Rectal smooth muscle tissue (tissue), 1 donor: Measurements from ENCODE around the gene ADA.
A peak's percentile ranks its signal among the peaks of the same experiment; 100 is the strongest.
"Not testable (repeated sequence)": the region's sequence is repeated elsewhere in the genome, so short reads cannot be mapped to it uniquely, and the experiment has no call there.

Experiments
- H3K27ac ChIP-seq: one replicate; pipeline ENCODE4 v1.7.0; 2013; ENCODE audit warnings: low read depth, low read length, inconsistent platforms
- H3K27me3 ChIP-seq: one replicate; pipeline ENCODE4 v1.7.0; 2013; ENCODE audit warnings: low read length; ENCODE audit not compliant: control insufficient read depth, insufficient read depth
- H3K36me3 ChIP-seq: one replicate; pipeline ENCODE4 v1.7.0; 2013; ENCODE audit warnings: low read length; ENCODE audit not compliant: control insufficient read depth, insufficient read depth
- H3K4me1 ChIP-seq: one replicate; pipeline ENCODE4 v1.7.0; 2013; ENCODE audit warnings: low read length; ENCODE audit not compliant: control insufficient read depth, insufficient read depth
- H3K4me3 ChIP-seq: one replicate; pipeline ENCODE4 v1.7.0; 2013; ENCODE audit warnings: low read length
- H3K9ac ChIP-seq: one replicate; pipeline ENCODE4 v1.7.0; 2013; ENCODE audit warnings: low read length

ADA gene

DNA sequence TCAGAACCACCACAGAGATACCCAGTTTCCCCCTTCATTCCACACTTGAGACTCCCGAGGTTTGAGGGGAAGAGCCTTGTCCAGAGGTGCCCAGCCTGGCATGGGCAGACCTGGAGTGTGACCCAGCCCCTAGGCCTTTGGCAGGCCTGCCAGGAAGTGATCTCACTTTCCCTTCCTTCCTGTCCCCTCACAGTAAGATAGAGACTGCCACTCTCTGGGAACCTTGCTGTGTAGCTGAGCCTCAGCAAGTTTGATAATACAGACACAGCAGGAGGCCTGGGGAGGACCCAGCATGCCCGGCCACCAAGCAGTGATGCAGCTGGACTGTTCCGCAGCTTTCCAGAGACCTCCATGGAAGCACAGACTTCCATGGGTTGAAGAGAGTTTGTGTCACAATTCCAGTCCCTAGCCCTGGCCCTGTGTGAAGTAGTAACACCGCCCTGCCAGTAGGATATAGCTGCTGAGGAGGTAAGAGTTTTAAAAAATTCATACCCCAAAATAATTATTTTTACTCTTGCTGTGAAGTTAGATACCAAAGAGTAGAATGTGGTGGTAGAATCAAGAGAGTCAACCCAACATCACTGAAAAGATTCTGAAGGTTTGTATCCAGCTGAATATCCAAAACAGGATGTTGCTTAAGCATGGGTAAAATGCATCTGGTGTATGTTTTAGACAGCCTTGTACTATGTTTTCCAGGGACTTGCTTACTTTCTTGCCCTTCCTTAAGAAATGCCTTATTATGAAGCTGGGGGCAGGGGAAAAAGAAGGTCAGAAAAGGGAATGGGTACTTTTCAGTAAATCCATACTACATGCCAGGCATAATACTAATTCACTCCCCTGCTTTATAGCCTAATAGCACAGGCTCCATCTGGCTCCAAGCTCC lies 52.8 kb downstream of the ADA start:
- Histone ChIP-seq H3K27me3 (no peaks in the 10 kb centered on the region), H3K9ac (no peak overlapping the region), H3K4me3 (no peak overlapping the region), H3K27ac (peak overlapping the region; percentile 69), H3K4me1 (peaks cover 50% of the 10 kb centered on the region), H3K36me3 (no peaks in the 10 kb centered on the region)

DNA sequence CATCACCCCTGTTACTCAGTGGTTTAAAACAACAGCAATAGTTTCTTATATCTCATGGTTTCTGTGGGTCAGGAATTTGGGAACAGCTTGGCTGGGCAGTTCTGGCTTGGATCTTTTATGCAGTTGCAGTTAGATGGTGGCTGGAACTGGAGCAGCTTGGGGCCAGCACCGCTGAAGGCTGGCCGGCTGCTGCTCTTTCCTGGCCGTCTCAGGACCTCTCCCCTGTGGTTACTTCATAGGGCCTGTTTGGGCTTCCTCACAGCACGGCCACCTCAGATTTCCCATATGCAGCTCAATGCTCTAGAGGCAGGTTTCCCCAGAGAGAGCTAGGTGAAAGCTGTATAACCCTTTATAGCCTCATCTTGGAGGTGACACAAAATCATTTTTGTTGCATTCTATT lies 53.6 kb downstream of the ADA start:
- Histone ChIP-seq H3K27me3 (no peaks in the 10 kb centered on the region), H3K27ac (peak overlapping the region; percentile 69), H3K36me3 (no peaks in the 10 kb centered on the region), H3K4me3 (no peak overlapping the region), H3K9ac (no peak overlapping the region), H3K4me1 (peaks cover 50% of the 10 kb centered on the region)

DNA sequence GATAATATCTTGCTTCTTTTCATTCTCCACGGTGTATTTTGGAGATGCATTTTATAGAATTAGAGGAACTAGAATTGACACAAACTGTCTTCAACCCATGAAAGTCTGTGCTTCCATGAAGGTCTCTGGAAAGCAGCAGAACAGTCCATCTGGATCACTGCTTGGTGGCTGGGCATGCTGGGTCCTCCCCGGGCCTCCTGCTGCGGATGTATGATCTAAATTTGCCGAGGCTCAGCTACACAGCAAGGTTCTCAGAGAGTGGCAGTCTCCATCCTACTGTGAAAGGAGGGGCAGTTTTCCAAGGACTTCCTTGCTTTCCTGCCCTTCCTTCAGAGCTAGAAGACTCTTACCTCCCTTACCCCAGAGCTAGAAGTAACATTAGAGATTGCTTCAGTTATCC lies 54.0 kb downstream of the ADA start:
- no peak overlapping the region for H3K9ac ChIP-seq
- H3K27ac ChIP-seq = peak overlapping the region; percentile 69
- H3K27me3 ChIP-seq = no peaks in the 10 kb centered on the region
- H3K4me3 ChIP-seq = no peak overlapping the region
- H3K36me3 ChIP-seq = no peaks in the 10 kb centered on the region
- H3K4me1 ChIP-seq = peaks cover 50% of the 10 kb centered on the region

DNA sequence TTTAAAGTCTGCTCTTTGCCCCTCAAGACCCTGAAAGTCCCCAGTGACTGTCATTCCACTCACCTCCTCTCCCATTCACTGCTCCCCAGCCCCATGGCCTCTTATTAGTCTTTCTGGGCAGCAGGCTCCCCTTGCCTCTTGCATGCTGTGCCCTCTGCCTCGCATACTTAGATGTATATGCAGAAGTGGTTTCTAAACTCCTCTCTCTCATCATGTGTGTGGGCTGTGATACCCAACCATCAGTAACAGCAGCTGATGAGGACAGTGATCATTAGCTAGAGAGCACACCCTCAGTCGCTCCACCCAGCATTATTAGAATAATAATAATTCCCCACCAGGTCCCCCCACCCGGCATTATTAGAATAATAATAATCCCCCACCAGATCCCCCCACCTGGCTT lies 54.6 kb downstream of the ADA start:
- Histone ChIP-seq H3K4me1 (peaks cover 45% of the 10 kb centered on the region), H3K27ac (peak overlapping the region; percentile 12), H3K27me3 (no peaks in the 10 kb centered on the region), H3K36me3 (no peaks in the 10 kb centered on the region), H3K9ac (no peak overlapping the region), H3K4me3 (no peak overlapping the region)

DNA sequence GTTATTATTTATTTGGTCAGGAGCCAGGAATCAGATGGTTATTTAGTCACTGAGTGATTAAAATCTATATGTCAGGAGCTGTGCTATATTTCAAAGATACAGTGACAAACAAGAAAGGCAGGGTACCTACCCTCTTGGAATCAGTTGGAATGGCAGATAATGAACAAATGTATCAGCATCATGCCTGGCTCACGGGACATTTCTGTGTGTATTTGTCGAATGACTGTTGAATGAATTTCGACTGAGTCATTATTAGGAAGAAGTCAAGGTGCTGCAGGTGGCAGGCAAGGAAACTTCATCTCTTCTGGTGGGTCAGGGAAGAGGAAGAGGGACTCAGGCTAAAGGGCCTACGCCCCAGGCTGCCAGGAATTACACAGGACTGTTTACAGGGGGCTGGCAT lies 55.5 kb downstream of the ADA start:
- peaks cover 37% of the 10 kb centered on the region for H3K4me1 ChIP-seq
- H3K27me3 ChIP-seq = no peaks in the 10 kb centered on the region
- no peak overlapping the region for H3K27ac ChIP-seq
- no peak overlapping the region for H3K4me3 ChIP-seq
- H3K9ac ChIP-seq = no peak overlapping the region
- peaks cover 2% of the 10 kb centered on the region for H3K36me3 ChIP-seq

DNA sequence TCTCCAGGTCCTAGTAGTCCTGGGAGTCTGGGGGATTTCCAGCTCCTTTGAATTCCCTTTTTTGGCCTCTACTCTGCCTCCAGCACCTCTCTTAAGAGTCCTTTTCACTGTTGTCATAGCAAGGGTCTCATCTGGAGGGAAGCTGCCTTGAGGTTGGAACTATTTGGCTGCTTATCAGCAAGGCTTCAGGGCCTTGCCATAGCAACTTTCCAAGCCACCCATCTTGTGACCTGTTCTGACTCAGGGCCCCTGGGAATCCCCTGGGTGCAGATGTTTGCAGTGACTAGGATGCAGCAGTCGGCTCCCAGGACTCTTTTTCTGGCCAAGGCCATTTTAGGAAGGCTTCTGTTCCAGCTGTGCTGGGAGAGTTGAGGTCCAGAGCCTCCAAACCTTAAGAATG lies 56.8 kb downstream of the ADA start:
- no peaks in the 10 kb centered on the region for H3K27me3 ChIP-seq
- peaks cover 24% of the 10 kb centered on the region for H3K4me1 ChIP-seq
- H3K36me3 ChIP-seq = peaks cover 7% of the 10 kb centered on the region
- no peak overlapping the region for H3K9ac ChIP-seq
- H3K4me3 ChIP-seq = no peak overlapping the region
- H3K27ac ChIP-seq = peak overlapping the region; percentile 0

DNA sequence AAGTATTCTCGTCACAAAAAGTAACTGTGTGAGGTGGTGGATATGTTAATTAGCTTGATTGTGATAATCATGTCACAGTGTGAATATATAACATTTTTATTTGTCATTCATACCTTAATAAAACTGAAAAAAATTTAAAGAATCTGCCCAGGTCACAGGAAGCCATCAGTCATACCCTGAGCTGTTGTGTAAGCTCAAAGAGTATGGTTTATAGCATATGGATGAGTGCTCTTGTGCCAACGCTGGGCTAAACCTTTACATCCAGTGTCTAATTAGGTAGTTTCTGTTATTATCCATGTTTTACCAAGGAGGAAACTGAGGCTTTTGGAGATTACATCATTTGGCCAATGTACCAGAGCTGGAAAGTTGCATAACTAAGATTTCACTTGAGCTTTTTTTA lies 57.7 kb downstream of the ADA start:
- Histone ChIP-seq H3K4me3 (no peak overlapping the region), H3K27me3 (no peaks in the 10 kb centered on the region), H3K4me1 (peaks cover 18% of the 10 kb centered on the region), H3K36me3 (peaks cover 7% of the 10 kb centered on the region), H3K27ac (peak overlapping the region; percentile 0), H3K9ac (no peak overlapping the region)

DNA sequence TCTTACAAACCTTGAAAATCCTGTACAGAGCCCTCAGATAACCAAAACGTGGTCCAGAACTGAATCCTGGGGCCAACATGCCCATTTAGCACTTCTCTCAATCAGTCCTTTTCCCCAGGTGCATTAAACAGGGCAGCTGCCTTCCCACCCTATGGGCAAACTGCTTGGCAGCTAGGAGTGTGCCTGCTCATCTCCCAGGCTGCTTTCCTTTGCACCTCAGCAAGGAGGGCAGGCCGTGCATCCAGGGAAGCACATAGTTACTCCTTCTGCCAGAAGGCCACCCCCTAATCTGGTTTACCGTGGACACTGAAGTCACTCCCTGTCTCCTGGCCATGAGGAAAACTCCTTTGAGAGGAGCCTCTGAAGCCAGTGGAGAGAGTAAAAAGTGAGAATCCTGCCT lies 59.1 kb downstream of the ADA start:
- no peak overlapping the region for H3K27ac ChIP-seq

DNA sequence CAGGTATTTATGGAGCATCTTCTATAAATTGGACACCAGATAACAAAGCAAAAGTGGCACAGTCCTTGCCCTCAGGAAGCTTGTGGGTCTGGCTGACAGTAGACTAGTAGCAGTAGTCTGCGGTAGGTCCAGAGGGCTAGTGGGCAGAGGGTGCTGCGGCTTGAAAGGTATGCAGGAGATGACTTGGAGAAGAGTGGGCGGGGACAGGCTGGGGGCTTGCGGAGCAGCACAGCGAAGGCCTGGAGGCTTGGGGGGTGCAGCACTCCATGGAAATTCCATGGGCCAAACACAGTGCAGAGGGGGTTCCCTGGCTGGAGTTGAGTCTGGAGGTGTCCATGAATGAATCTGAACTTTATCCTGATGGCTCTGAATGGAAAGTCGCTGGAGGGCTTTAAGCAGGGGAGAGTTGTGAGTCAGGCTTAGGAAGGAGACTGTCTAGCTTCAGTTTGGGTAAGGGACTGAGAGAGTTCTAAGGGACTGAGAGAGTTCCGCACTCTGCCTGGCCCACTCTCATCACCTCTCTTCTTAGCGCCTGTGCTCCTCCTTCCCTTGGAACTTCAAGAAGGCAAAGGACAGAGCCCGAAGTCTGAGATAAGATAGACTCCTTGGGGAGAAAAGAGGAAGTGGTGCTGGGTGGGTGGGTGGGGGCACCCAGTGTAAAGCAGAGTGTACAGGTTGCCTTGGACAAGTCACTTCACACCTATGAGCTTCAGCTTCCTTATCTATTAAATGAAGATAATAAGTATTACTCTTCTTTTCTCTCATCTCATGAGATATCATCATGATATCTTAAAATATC lies 60.3 kb downstream of the ADA start:
- no peak overlapping the region for H3K27ac ChIP-seq

More for the DNA sequence above, 59.1 kb downstream of the ADA start:
- Histone ChIP-seq H3K9ac (no peak overlapping the region), H3K27me3 (no peaks in the 10 kb centered on the region), H3K4me1 (peaks cover 7% of the 10 kb centered on the region), H3K4me3 (no peak overlapping the region), H3K36me3 (peaks cover 7% of the 10 kb centered on the region)

DNA sequence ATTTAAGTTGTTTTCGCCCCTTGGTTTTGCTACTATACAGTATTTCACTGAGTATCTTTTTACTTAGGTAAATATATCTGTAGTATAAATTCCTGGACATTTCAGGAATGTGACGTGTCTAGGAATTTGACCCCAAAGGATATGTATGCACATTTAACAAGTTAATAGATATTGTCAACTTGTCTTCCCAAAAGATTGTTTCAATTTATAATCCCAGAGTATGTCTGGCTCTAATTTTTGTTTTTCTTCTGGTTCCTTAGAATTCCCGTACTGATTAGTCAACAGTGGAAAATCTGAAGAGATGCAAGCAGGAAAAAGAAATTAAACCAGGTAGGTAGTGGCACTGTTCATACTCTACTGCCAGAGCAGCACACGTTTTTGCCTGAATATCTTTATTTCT lies 62.0 kb downstream of the ADA start:
- Histone ChIP-seq H3K9ac (no peak overlapping the region), H3K36me3 (peaks cover 7% of the 10 kb centered on the region), H3K27me3 (no peaks in the 10 kb centered on the region), H3K27ac (no peak overlapping the region), H3K4me1 (peaks cover 19% of the 10 kb centered on the region), H3K4me3 (no peak overlapping the region)

More for the DNA sequence above, 60.3 kb downstream of the ADA start:
- H3K4me3 ChIP-seq = no peak overlapping the region
- H3K4me1 ChIP-seq = peaks cover 13% of the 10 kb centered on the region
- H3K27me3 ChIP-seq = no peaks in the 10 kb centered on the region
- H3K9ac ChIP-seq = no peak overlapping the region
- H3K36me3 ChIP-seq = peaks cover 7% of the 10 kb centered on the region

DNA sequence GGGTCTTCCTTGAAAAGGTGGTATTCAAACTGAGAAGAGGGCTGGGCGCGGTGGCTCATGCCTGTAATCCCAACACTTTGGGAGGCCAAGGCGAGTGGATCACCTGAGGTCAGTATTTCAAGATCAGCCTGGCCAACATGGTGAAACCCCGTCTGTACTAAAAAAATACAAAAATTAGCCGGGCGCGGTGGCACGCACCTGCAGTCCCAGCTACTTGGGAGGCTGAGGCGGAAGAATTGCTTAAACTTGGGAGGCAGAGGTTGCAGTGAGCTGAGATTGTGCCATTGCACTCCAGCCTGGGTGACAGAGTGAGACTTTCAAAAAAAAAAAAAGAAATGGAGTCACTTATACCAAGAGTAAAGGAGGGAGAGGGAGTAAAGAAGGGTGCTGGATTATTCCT lies 63.2 kb downstream of the ADA start:
- H3K9ac ChIP-seq, H3K36me3 ChIP-seq, H3K4me3 ChIP-seq, H3K27ac ChIP-seq, H3K27me3 ChIP-seq: not testable (repeated sequence)
- peaks cover 23% of the 10 kb centered on the region for H3K4me1 ChIP-seq

DNA sequence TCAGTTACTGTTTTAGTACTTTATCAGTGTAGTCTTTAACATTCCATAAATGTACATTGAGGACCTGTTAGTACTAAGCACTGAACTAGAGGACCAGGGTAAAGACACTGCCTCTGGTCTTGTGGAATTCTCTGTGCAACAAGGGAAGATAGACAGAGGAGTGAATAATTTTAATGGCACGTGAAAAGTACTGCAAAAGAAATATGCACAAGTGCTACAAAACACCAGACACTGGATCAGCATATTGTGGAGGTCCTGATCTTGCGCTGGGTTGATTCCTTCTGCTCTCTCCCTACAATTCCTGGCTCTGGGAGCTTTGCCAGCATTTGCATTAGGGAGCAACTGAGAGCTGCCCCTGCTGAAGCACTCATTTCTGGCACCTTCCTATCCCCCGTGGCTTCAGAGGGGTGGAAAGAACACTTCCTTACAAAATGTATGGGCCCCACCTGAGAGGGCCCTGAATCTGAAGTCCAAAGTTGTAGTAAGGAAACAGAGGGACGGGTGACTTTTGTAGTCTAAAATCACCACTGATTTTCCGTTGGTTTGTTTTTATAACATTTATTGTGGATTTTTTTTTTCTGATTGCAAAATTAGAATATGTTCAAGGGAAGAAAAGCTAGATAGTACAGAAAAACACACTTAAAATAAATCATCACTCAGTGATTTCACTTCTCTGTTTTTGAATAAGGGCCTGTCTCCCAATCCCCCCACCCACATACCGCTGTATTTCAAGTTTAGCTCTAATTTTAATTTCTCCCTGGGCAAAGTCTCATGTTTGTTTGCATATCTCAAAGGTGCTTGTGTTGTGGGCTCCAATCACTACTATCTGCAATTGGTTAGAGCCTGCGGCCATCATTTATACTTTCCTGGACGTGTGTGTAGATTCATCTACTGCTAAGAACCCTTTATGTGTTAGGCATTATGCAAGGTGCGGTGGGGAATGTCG lies 64.2 kb downstream of the ADA start:
- Histone ChIP-seq H3K4me3 (no peak overlapping the region), H3K27ac (peak overlapping the region; percentile 12), H3K4me1 (peaks cover 25% of the 10 kb centered on the region)

More for the DNA sequence above, 64.2 kb downstream of the ADA start:
- Histone ChIP-seq H3K9ac (no peak overlapping the region), H3K36me3 (peaks cover 7% of the 10 kb centered on the region), H3K27me3 (no peaks in the 10 kb centered on the region)
